Loucy (cell line): ENCODE results near the gene CAGE1.

Source experiments
- H2AFZ ChIP-seq: fragments of 200-600 bp; sonication (generic); 2 replicates; pipeline ENCODE4 v1.6.0; 2016; ENCODE audit warnings: antibody characterized with exemption, mild to moderate bottlenecking, low read length, moderate library complexity
- H3F3A ChIP-seq: fragments of 200-600 bp; 2 replicates; pipeline ENCODE4 v1.6.0; 2016; ENCODE audit warnings: antibody characterized with exemption, low read depth, mild to moderate bottlenecking
- H3K27me3 ChIP-seq: fragments of 200-600 bp; sonication (generic); 2 replicates; pipeline ENCODE4 v1.6.1; 2014; ENCODE audit warnings: low read length, mild to moderate bottlenecking; ENCODE audit not compliant: insufficient read depth, poor library complexity, severe bottlenecking
- H3K36me3 ChIP-seq: fragments of 200-600 bp; sonication (generic); 2 replicates; pipeline ENCODE4 v1.6.1; 2016; ENCODE audit warnings: low read length; ENCODE audit not compliant: insufficient read depth
- H3K4me1 ChIP-seq: fragments of 200-600 bp; sonication (generic); 2 replicates; pipeline ENCODE4 v1.5.1; 2014; ENCODE audit warnings: low read length, mild to moderate bottlenecking; ENCODE audit not compliant: insufficient read depth, poor library complexity, severe bottlenecking
- H3K4me2 ChIP-seq: fragments of 200-600 bp; sonication (generic); 2 replicates; pipeline ENCODE4 v1.6.0; 2014; ENCODE audit warnings: antibody characterized with exemption, low read length, low read depth, mild to moderate bottlenecking; ENCODE audit not compliant: poor library complexity, severe bottlenecking
- H3K4me3 ChIP-seq: fragments of 200-600 bp; sonication (generic); 2 replicates; pipeline ENCODE4 v1.5.1; 2014; ENCODE audit warnings: low read length, mild to moderate bottlenecking, mixed read lengths; ENCODE audit not compliant: poor library complexity, severe bottlenecking
- H3K79me2 ChIP-seq: fragments of 200-600 bp; sonication (generic); 2 replicates; pipeline ENCODE4 v1.6.1; 2014; ENCODE audit warnings: low read length; ENCODE audit not compliant: insufficient read depth
- H3K9ac ChIP-seq: fragments of 200-600 bp; sonication (generic); 2 replicates; pipeline ENCODE4 v1.6.0; 2014; ENCODE audit warnings: mild to moderate bottlenecking, low read depth, low read length, moderate library complexity; ENCODE audit not compliant: poor library complexity, severe bottlenecking
- H3K9me2 ChIP-seq: fragments of 200-600 bp; sonication (generic); replicated peaks from 2 replicates; pipeline ENCODE4 v1.6.1; 2016; ENCODE audit warnings: low read depth, low read length, mixed read lengths
- H3K9me3 ChIP-seq: fragments of 200-600 bp; sonication (generic); 2 replicates; pipeline ENCODE4 v1.6.1; 2014; ENCODE audit warnings: mild to moderate bottlenecking, antibody characterized with exemption, low read length, low read depth; ENCODE audit not compliant: insufficient read depth
- H4K20me1 ChIP-seq: fragments of 200-600 bp; sonication (generic); 2 replicates; pipeline ENCODE4 v1.6.0; 2014; ENCODE audit warnings: antibody characterized with exemption, low read length, mild to moderate bottlenecking; ENCODE audit not compliant: insufficient read depth, poor library complexity, severe bottlenecking
- EZH2phosphoT487 ChIP-seq: fragments of 200-600 bp; IDR thresholded peaks from 2 replicates; pipeline ENCODE4 v1.6.1; 2018; ENCODE audit warnings: antibody characterized with exemption, mild to moderate bottlenecking, moderate library complexity, borderline replicate concordance
- TF ChIP-seq, protein P1 (sequence below): fragments of 200-600 bp; sonication (generic); conservative IDR thresholded peaks from 2 replicates; pipeline ENCODE4 v1.5.1; 2014; ENCODE audit warnings: mild to moderate bottlenecking, antibody characterized with exemption, low read length

CAGE1 gene

DNA sequence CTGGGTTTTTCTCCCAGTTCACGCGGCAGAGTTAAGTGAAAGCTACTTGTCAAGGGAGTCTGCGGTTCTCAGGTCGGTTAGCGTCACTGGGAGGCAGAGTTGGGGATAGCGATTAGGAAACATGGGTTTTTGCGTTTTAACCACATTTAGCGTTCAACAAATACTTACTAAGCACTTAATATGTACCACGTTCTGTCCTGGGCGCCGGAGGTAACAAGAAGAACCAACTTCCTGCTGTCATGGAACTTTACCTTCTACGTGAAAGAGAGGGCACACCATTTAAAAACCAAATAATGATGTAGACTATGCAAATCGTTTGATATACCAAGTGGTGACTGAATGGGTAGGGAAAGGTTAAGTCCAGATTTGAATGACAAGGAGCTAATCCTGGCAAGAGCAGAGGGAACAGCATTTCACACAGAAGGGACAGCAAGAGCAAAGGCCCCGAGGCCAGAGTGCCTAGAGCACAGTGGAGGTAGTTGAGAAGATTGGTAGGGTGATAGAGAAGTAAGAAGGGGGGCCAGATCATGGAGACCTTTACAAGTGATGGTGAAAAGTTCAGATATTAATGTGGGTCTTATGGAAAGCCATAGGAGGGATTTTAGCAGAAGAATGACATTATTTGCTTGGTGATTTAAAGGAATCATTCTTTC, 810 bp upstream of the CAGE1 start:
- Histone ChIP-seq H3K36me3 (peaks cover 9% of the 10 kb centered on the region), H3K9me3 (no peaks in the 10 kb centered on the region), H4K20me1 (peaks cover 19% of the 10 kb centered on the region), H3F3A (no peaks in the 10 kb centered on the region), H3K9ac (peak overlapping the region; percentile 87), H3K4me1 (peaks cover 39% of the 10 kb centered on the region), H3K79me2 (peaks cover 56% of the 10 kb centered on the region), H3K27me3 (no peaks in the 10 kb centered on the region), H3K9me2 (no peaks in the 10 kb centered on the region), H3K4me3 (peak overlapping the region; percentile 93), H2AFZ (peak overlapping the region; percentile 94), H3K4me2 (peak overlapping the region; percentile 88)
- no peak for TF ChIP-seq EZH2phosphoT487
- TF ChIP-seq, protein P1, sequence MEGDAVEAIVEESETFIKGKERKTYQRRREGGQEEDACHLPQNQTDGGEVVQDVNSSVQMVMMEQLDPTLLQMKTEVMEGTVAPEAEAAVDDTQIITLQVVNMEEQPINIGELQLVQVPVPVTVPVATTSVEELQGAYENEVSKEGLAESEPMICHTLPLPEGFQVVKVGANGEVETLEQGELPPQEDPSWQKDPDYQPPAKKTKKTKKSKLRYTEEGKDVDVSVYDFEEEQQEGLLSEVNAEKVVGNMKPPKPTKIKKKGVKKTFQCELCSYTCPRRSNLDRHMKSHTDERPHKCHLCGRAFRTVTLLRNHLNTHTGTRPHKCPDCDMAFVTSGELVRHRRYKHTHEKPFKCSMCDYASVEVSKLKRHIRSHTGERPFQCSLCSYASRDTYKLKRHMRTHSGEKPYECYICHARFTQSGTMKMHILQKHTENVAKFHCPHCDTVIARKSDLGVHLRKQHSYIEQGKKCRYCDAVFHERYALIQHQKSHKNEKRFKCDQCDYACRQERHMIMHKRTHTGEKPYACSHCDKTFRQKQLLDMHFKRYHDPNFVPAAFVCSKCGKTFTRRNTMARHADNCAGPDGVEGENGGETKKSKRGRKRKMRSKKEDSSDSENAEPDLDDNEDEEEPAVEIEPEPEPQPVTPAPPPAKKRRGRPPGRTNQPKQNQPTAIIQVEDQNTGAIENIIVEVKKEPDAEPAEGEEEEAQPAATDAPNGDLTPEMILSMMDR = no peak

DNA sequence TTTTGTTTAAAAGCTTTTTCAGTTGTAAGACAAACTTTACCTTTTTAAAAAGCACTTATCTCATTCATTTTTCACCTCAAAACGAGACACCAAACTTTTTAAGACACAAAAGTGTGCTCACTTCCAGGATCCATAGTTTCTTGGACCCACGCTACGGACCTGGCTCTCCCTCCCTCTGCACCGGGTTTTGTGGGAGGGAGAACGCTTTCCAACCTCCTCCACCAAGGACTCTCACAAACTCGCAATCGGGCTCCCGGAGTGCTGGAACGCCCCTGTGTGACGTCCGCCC, 436 bp downstream of the CAGE1 start:
- H3K4me2 ChIP-seq = peak overlapping the region; percentile 88
- H3K9me3 ChIP-seq = no peaks in the 10 kb centered on the region
- H2AFZ ChIP-seq = peak overlapping the region; percentile 94

DNA sequence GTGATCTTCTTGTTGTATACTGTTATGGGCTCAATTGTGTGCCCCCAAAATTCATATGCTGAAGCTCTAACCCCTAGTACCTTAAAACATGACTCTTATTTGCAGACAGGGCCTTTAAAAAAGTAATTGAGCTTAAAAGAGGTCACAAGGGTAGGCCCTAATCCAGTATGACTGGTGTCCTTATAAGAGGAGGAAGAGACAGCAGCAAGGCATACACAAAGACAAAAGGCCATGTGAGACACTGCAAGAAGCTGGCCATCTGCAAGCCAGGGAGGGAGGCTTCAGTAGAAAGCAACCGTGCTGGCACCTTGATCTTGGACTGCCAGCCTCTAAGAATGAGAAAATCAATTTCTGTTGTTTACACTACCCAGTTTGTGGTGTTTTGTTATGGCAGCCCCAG, 8.4 kb downstream of the CAGE1 start:
- Histone ChIP-seq H3K4me2 (no peak overlapping the region), H3K9ac (no peak overlapping the region), H3K4me3 (no peak overlapping the region), H2AFZ (peak overlapping the region; percentile 76), H3K4me1 (no peaks in the 10 kb centered on the region), H3K36me3 (no peaks in the 10 kb centered on the region), H3K9me3 (no peaks in the 10 kb centered on the region), H3K27me3 (no peaks in the 10 kb centered on the region), H3F3A (no peaks in the 10 kb centered on the region), H4K20me1 (no peaks in the 10 kb centered on the region), H3K9me2 (no peaks in the 10 kb centered on the region), H3K79me2 (no peaks in the 10 kb centered on the region)
- TF ChIP-seq EZH2phosphoT487 = no peak
- TF ChIP-seq, protein P1 = no peak

More for the DNA sequence above, 436 bp downstream of the CAGE1 start:
- H4K20me1 ChIP-seq = peaks cover 19% of the 10 kb centered on the region
- peak overlapping the region; percentile 93 for H3K4me3 ChIP-seq
- H3F3A ChIP-seq = no peaks in the 10 kb centered on the region
- peaks cover 48% of the 10 kb centered on the region for H3K79me2 ChIP-seq
- H3K9me2 ChIP-seq = no peaks in the 10 kb centered on the region
- peaks cover 39% of the 10 kb centered on the region for H3K4me1 ChIP-seq
- no peaks in the 10 kb centered on the region for H3K36me3 ChIP-seq
- no peaks in the 10 kb centered on the region for H3K27me3 ChIP-seq
- H3K9ac ChIP-seq = peak overlapping the region; percentile 87
- TF ChIP-seq EZH2phosphoT487 = no peak
- TF ChIP-seq, protein P1 = no peak
